GM13977 (cell line): Measurements from ENCODE around the gene RASSF5.
A peak's percentile ranks its signal among the peaks of the same experiment; 100 is the strongest.

Experiments
- DNase-seq: peaks from one replicate; pipeline ENCODE4 v3.0.0; 2012; ENCODE audit warnings: low spot score
- in situ Hi-C: fragments of 300-500 bp; cut with MboI; formaldehyde crosslinking; loops from one replicate; pipeline ENCODE4 v1.12.0; 2022; ENCODE audit warnings: low sequenced_read_pairs, low pct_unique_long_range_greater_than_20kb, mixed read lengths, inconsistent platforms; ENCODE audit not compliant: unreplicated experiment
- TF ChIP-seq, protein P1 (sequence below): IDR thresholded peaks from 2 replicates; pipeline ENCODE4 v1.5.1; 2012; ENCODE audit warnings: mild to moderate bottlenecking, control low read depth; ENCODE audit not compliant: insufficient read depth; ENCODE audit errors: extremely low read depth, missing control alignments

The RASSF5 gene

DNA sequence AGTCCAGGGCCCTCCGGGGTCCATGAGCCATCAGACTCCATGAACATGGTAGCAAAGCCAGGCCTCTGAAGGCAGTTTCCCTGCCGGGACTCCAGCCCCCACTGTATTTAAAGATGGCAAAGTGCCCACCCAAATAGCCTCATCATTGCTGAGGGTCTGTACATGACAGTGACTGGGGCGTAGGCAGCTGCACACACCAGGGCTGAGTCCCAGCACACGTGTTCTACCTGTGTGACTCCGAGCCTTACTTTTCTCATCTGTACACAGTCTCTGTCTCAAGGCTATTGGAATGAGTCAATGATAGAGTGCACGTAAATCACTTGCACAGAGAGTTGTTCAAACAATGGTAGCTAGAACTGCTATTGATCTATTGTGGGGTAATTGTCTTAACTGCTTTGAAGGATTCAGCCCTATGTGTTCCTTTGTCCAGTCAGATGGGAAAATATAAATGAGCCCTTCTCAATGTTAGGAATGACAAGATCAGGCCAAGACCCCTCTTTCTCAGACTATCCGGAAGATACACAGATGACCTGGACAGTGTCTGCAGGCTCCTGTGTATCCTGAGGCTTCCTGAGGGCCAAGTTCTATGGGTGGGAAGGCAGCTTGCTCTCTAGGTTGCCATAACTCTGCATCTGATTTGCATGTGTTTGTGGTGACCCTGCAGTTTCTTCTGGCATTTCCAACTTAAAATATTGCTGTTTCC lies 48.9 kb downstream of the RASSF5 start:
- in situ Hi-C loops = no loop called here
- no peak for DNase-seq
- TF ChIP-seq, protein P1, sequence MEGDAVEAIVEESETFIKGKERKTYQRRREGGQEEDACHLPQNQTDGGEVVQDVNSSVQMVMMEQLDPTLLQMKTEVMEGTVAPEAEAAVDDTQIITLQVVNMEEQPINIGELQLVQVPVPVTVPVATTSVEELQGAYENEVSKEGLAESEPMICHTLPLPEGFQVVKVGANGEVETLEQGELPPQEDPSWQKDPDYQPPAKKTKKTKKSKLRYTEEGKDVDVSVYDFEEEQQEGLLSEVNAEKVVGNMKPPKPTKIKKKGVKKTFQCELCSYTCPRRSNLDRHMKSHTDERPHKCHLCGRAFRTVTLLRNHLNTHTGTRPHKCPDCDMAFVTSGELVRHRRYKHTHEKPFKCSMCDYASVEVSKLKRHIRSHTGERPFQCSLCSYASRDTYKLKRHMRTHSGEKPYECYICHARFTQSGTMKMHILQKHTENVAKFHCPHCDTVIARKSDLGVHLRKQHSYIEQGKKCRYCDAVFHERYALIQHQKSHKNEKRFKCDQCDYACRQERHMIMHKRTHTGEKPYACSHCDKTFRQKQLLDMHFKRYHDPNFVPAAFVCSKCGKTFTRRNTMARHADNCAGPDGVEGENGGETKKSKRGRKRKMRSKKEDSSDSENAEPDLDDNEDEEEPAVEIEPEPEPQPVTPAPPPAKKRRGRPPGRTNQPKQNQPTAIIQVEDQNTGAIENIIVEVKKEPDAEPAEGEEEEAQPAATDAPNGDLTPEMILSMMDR = no peak

DNA sequence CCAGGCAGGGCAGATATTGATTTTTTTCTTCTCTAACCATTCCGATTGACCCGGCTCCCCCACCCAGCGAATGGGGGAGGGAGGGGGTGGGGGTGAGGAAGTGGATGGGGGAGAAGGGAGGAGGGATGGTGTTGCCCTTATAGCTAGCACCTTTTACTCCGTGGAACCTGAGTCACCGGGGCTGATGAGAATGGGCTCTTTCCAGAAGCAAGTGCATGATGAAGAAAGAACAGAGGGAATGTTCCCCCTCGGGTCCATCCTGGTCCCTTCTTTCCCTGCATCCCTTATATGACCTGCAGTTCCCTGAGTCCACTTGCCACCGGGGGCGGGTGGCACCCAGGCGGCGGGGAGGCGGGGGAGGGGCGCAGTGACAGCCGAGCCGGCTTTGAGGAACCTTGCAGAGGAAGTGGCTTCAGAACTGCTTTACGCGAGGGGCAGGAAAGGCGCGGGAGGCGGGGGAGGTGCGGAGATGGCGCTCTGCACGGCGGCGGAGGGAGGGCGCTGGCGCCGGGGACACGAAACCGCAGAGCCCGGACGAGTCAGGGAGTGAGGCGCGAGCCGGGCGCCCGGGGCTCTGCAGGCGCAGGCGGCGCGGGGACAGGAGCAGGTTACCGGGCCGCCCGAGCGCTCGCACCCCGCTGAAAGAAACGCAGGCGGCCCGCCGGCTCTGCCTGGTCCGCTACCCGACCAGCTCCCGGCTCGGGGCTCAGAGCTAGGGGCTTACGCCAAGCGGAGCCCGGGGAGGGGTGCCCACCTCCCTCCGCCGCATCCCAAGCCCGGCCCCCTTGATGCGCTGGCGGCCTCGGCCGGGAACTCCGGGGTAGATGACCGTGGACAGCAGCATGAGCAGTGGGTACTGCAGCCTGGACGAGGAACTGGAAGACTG lies 49.7 kb downstream of the RASSF5 start:
- in situ Hi-C loops = no loop called here
- TF ChIP-seq, protein P1 = no peak
- DNase-seq = peak; percentile 70

DNA sequence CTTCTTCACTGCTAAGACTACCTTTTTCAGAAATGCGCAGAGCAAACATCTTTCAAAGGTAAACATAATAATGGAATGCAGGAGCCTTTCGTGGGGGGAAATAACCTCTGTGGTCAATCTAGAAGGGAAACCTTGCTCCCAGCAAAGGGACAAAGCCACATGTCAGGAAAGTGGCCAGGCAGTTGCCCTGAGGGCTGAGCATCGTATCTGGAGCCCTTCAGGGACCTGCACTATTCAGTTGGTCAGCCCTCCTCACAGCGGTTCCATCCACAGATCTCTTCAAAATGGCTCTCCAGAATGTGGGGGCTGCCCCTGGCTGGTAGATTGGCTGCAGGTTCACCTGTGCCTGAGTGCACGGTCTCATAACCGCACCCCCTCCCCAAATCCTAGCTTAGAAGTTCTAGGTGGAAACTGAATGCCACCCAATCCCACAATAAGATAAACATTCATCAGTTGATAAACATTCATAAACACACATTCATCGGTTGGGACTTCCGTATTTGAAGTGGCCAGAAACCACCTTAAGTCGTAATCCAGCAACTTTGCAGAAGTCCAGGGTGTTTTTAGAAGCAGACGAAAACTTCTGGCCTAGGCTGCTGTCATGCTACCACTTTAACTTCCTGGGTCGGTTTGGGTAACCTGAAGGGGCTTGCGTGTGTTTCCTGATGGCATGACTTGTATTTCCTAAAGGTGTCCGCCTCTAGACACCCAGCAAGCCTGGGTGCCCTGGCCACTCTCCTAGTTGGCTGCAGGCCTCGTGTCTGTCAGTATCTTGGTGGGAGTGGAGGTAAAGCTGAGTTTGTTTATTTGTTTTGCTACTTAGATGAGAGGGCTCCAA lies 50.5 kb downstream of the RASSF5 start:
- no peak for DNase-seq
- TF ChIP-seq, protein P1 = no peak
- in situ Hi-C loops = no loop called here

GRCh38 chr1:206558794-206559671 lies 51.7 kb downstream of the RASSF5 start:
- DNase-seq = no peak
- TF ChIP-seq, protein P1 = no peak
- in situ Hi-C loops = no loop called here

- TF ChIP-seq, protein P1 = no peak
- DNase-seq = no peak
- in situ Hi-C loops = no loop called here
These were observed 52.3 kb downstream of the RASSF5 start for GRCh38 chr1:206559672-206559995.
